IPS-18c (cell line): ENCODE measurements around the gene BTD.

Experiments used
- H3K4me3 ChIP-seq: 2 replicates; pipeline ENCODE4 v1.7.0; 2013; ENCODE audit warnings: low read depth, mild to moderate bottlenecking, low read length, moderate library complexity; ENCODE audit not compliant: insufficient read depth
- H3K9me3 ChIP-seq: one replicate; pipeline ENCODE4 v1.6.1; 2013; ENCODE audit warnings: mild to moderate bottlenecking, low read length, moderate library complexity; ENCODE audit not compliant: control insufficient read depth, insufficient read depth

BTD gene

DNA sequence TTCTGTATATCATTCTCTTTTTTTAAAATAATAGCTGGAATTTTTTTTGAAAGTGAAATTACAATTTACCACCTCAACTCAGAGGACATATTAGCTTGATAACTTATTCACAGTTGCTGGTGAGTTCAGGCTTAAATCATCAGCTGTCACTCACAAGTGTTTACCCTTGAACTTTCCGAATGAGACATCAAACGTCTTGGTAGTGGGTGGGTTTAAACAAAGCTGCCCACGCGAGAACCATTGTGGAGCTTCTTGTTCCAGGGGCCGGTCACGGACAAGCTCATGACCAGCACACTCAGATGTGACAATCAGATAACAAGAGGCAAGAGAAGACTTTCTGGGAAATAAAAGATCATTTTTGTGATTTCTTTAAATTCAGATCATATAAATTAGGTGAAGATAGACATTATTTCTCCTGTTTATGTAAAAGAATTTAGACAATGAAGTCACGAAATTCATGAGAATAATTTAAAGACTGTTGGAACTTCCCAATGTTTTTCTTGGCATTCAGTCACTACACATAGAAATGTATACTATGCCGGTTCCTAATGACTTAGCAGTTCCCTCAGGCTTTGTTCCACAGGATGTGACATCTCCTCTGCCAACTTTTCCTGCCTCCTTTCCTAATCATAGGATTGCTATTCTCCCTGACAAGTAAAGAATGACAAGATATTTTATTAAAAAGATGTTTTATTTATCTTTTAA, 29.3 kb downstream of the BTD start:
- Histone ChIP-seq H3K4me3 (no peak overlapping the region), H3K9me3 (no peaks in the 10 kb centered on the region)

GRCh38 chr3:15631426-15632211, 30.1 kb downstream of the BTD start:
- Histone ChIP-seq H3K9me3 (no peaks in the 10 kb centered on the region), H3K4me3 (no peak overlapping the region)

- no peak overlapping the region for H3K4me3 ChIP-seq
- no peaks in the 10 kb centered on the region for H3K9me3 ChIP-seq
These were observed 30.7 kb downstream of the BTD start for GRCh38 chr3:15632212-15632580.

DNA sequence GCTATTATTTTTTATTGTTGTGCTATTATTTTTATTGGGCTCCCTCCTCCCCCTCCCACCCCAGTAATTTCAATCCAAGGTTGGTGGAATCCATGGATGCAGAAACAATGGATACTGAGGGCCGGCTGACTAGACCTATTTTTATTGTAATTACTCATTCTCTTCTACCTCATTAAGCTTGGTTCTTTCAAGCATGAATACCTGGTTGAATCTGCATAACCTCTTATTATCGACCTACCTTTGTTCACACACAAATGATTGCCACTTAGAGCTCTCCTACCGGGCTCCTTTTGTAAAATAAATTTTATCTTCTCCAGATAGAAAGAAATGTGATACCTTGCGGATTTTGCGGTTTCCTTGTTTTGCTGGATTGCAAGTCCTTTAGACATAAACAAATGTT, 31.6 kb downstream of the BTD start:
- Histone ChIP-seq H3K9me3 (no peaks in the 10 kb centered on the region), H3K4me3 (no peak overlapping the region)

- no peak overlapping the region for H3K4me3 ChIP-seq
- H3K9me3 ChIP-seq, result no peaks in the 10 kb centered on the region
These were observed 32.4 kb downstream of the BTD start for GRCh38 chr3:15633766-15634598.

- Histone ChIP-seq H3K4me3 (no peak overlapping the region), H3K9me3 (no peaks in the 10 kb centered on the region)
These were observed 33.1 kb downstream of the BTD start for GRCh38 chr3:15634671-15635070.

- Histone ChIP-seq H3K9me3 (no peaks in the 10 kb centered on the region), H3K4me3 (no peak overlapping the region)
These were observed 33.6 kb downstream of the BTD start for GRCh38 chr3:15635121-15635661.

DNA sequence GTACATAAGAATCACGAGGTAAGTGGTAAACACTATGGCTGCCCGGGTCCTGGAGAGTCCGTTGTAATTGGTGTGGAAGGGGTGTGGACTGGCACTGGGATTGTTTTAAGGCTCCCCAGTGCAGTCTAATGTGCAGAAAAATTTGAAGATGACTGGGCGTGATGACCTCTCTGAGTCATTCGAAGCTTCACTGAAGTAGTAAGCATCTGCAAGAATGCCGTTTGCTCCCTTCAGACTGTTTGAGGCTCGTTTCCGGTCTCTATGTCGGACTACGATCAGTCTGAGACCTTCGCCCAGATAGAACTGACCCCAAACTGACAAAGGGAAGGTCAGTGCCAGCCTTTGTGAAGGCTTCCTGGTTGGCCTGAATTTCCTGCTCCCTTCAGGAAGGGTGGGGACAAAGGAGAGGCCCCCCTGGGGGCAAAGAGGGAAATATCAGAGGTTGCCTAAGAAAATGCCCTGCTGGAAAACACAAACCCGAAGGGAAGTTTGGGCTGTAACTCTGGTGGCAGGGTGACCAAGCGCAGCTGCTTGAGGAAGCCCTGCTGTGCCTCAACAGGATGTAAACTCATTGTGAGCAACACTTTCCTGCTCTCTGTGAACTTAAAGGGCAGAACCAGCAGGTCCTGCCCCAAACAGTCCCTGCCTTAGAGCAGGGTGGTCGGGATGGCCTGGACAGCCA, 34.6 kb downstream of the BTD start:
- no peak overlapping the region for H3K4me3 ChIP-seq

DNA sequence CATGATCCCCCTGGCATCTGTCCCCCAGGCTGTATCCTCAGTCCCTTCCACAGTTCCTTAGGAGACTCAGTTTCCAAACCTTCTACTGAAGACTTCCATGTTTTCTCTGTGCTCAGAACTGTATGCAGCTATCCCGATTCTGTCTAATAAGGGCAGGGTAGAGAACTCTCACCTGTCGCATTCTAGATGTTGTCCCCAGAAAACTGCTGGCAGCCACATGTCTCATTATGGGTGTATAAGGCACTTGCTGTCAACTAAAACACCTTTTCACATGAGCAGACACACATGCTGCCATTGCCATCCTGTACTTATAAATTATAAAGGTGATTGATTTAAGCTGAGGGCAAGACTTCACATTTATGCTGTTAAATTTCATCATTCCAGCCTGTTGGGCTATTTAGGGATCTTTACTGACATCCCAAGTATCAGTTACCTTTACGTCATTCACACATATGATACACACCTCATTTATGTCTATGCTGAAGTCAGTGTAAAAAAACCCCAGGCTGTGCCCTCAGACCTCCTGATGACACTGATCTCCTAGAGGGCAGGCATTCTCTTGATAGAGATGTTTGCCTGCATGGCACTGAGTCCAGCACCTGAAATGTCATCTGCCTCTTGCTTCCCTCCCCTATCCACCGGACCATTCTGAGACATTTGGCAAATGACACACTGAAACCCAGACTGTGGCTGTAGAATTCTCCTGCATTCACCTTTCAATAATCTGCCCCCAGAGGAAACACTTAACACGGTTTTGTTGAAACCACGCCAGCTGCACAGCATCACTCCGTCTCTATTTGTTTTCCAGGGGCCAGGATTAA, 35.8 kb downstream of the BTD start:
- Histone ChIP-seq H3K9me3 (no peaks in the 10 kb centered on the region), H3K4me3 (no peak overlapping the region)

More for the DNA sequence above, 34.6 kb downstream of the BTD start:
- no peaks in the 10 kb centered on the region for H3K9me3 ChIP-seq

GRCh38 chr3:15638193-15638890, 36.8 kb downstream of the BTD start:
- H3K4me3 ChIP-seq, result no peak overlapping the region
- H3K9me3 ChIP-seq, result no peaks in the 10 kb centered on the region

GRCh38 chr3:15638891-15639262, 37.3 kb downstream of the BTD start:
- H3K4me3 ChIP-seq, result no peak overlapping the region
- no peaks in the 10 kb centered on the region for H3K9me3 ChIP-seq

DNA sequence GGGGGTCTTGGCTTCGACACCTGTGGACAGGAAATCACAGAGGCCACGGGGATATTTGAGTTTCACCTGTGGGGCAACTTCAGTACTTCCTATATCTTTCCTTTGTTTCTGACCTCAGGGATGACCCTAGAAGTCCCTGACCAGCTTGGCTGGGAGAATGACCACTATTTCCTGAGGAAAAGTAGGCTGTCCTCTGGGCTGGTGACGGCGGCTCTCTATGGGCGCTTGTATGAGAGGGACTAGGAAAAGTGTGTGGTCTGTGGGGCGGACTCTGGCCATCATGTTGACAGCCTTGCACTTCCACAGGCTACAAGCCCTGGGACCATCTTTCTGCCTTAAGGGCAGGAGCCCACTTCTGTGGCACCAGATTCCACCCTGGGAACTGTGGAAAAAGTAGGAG, 43.7 kb downstream of the BTD start:
- no peaks in the 10 kb centered on the region for H3K9me3 ChIP-seq
- no peak overlapping the region for H3K4me3 ChIP-seq

GRCh38 chr3:15645740-15646501, 44.4 kb downstream of the BTD start:
- Histone ChIP-seq H3K4me3 (no peak overlapping the region), H3K9me3 (no peaks in the 10 kb centered on the region)

- Histone ChIP-seq H3K4me3 (no peak overlapping the region), H3K9me3 (no peaks in the 10 kb centered on the region)
These were observed 45.4 kb downstream of the BTD start for GRCh38 chr3:15646851-15647511.

DNA sequence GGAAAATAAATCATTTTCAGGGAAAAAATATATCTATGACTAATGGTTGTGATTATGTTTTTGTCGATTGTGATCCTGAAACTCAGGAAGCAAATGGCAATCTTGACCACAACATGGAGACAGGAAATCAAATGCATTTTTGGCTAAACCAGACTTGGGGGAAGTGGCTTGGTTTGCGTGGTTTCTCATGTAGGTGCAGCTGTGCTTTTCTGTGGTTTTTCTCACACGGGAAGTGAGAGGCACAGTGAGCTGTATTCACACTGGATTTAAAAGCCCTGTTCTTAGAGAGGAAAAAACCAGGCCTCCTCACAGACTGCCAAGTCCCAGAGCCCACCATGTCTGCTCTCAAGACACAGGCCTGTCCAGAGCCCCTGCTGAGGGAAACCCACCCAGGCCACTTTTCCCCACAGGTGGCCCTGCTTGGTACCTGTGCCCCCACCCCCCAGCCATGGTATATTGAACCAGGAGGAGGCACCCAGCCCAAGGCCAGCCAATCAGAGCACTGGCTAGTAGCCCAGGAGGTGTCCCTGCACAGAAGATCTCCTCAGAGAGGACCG, 46.1 kb downstream of the BTD start:
- H3K9me3 ChIP-seq, result no peaks in the 10 kb centered on the region
- H3K4me3 ChIP-seq, result no peak overlapping the region
